ENCODE results near the gene SHC4. TPM values are rescaled to one million over a fixed set of nuclear protein-coding genes. Genes with fewer than 3 reads are reported as not detected.

Gene SHC4
- total and polyA plus RNA-seq, 9 of the 15 experiments (the other 6 are each of a cell fraction or from before 2014, with no cell fraction given): 0.43 to 1.2 (median 0.67) TPM

- TF ChIP-seq, protein P1, sequence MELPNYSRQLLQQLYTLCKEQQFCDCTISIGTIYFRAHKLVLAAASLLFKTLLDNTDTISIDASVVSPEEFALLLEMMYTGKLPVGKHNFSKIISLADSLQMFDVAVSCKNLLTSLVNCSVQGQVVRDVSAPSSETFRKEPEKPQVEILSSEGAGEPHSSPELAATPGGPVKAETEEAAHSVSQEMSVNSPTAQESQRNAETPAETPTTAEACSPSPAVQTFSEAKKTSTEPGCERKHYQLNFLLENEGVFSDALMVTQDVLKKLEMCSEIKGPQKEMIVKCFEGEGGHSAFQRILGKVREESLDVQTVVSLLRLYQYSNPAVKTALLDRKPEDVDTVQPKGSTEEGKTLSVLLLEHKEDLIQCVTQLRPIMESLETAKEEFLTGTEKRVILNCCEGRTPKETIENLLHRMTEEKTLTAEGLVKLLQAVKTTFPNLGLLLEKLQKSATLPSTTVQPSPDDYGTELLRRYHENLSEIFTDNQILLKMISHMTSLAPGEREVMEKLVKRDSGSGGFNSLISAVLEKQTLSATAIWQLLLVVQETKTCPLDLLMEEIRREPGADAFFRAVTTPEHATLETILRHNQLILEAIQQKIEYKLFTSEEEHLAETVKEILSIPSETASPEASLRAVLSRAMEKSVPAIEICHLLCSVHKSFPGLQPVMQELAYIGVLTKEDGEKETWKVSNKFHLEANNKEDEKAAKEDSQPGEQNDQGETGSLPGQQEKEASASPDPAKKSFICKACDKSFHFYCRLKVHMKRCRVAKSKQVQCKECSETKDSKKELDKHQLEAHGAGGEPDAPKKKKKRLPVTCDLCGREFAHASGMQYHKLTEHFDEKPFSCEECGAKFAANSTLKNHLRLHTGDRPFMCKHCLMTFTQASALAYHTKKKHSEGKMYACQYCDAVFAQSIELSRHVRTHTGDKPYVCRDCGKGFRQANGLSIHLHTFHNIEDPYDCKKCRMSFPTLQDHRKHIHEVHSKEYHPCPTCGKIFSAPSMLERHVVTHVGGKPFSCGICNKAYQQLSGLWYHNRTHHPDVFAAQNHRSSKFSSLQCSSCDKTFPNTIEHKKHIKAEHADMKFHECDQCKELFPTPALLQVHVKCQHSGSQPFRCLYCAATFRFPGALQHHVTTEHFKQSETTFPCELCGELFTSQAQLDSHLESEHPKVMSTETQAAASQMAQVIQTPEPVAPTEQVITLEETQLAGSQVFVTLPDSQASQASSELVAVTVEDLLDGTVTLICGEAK (IDR thresholded peaks at IDR 0.05): 0 out of 2 replicates have a peak, but pooled peaks have one; percentile 41
- TF ChIP-seq, protein P1 (CRISPR knock-in tag; IDR thresholded peaks at IDR 0.05): no peak
- TF ChIP-seq RBFOX2 (IDR thresholded peaks at IDR 0.05; ENCODE audit: low read depth, low read length) (peak; percentile 88), CREB3L1 (IDR thresholded peaks at IDR 0.05; ENCODE audit: borderline replicate concordance, low read depth) (peak; percentile 60; the same call in 1 of the 2 replicates), CBX3 (IDR thresholded peaks at IDR 0.05; ENCODE audit: borderline replicate concordance in 1 of 2, low read length in 2 of 2) (no peak), NFIX (CRISPR knock-in tag; IDR thresholded peaks at IDR 0.05; ENCODE audit: low read depth) (no peak), PHF20 (IDR thresholded peaks at IDR 0.05; ENCODE audit: partially characterized antibody) (peak; percentile 75), NBN (IDR thresholded peaks at IDR 0.05; ENCODE audit: low read depth) (0 out of 2 replicates have a peak, but pooled peaks have one; percentile 27), TCF7L2 (IDR thresholded peaks at IDR 0.05; ENCODE audit: low read depth, low read length) (no peak), SUPT5H (IDR thresholded peaks at IDR 0.05) (peak; percentile 87), RBM25 (IDR thresholded peaks at IDR 0.05; ENCODE audit: low read depth, low read length, severe bottlenecking) (peak; percentile 90), IRF1 (CRISPR knock-in tag; IDR thresholded peaks at IDR 0.05; ENCODE audit: borderline replicate concordance) (no peak)
- TF ChIP-seq, protein P2, sequence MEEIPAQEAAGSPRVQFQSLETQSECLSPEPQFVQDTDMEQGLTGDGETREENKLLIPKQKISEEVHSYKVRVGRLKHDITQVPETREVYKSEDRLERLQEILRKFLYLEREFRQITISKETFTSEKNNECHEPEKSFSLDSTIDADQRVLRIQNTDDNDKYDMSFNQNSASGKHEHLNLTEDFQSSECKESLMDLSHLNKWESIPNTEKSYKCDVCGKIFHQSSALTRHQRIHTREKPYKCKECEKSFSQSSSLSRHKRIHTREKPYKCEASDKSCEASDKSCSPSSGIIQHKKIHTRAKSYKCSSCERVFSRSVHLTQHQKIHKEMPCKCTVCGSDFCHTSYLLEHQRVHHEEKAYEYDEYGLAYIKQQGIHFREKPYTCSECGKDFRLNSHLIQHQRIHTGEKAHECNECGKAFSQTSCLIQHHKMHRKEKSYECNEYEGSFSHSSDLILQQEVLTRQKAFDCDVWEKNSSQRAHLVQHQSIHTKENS (CRISPR knock-in tag; IDR thresholded peaks at IDR 0.05): no peak
These were observed 153.1 kb downstream of the SHC4 start, which contains the start of gene CEP152 (continued) for GRCh38 chr15:48810414-48811324.

All from K562 (cell line).